ENCODE data around the gene SMIM3.

Gene SMIM3

GRCh38 chr5:150783422-150783928, 4.9 kb downstream of the SMIM3 start (continued):
- TF ChIP-seq PRDM2 (tag by site-specific recombination; IDR thresholded peaks at IDR 0.05; ENCODE audit: borderline replicate concordance) (no peak), OVOL3 (tag by site-specific recombination; IDR thresholded peaks at IDR 0.05) (peak; percentile 67; the same call in 1 of the 2 replicates), PATZ1 (tag by site-specific recombination; IDR thresholded peaks at IDR 0.05) (no peak), ZNF621 (tag by site-specific recombination; IDR thresholded peaks at IDR 0.05) (no peak), ZNF692 (tag by site-specific recombination; IDR thresholded peaks at IDR 0.05) (no peak), ZNF18 (tag by site-specific recombination; IDR thresholded peaks at IDR 0.05) (peak; percentile 79; the same call in 1 of the 2 replicates), ZNF214 (tag by site-specific recombination; IDR thresholded peaks at IDR 0.05; ENCODE audit: borderline replicate concordance) (no peak), ZNF555 (tag by site-specific recombination; conservative IDR thresholded peaks at IDR 0.05) (no peak), ZNF510 (tag by site-specific recombination; IDR thresholded peaks at IDR 0.05; ENCODE audit: insufficient replicate concordance) (no peak), ZXDB (tag by site-specific recombination; IDR thresholded peaks at IDR 0.05) (peak; percentile 67; the same call in 1 of the 2 replicates), ZNF335 (tag by site-specific recombination; conservative IDR thresholded peaks at IDR 0.05) (peak; percentile 60), ZNF341 (tag by site-specific recombination; IDR thresholded peaks at IDR 0.05; ENCODE audit: low read depth) (peak; percentile 94), ZNF501 (tag by site-specific recombination; IDR thresholded peaks at IDR 0.05) (0 out of 2 replicates have a peak, but pooled peaks have one; percentile 22), ZNF776 (tag by site-specific recombination; IDR thresholded peaks at IDR 0.05; ENCODE audit: borderline replicate concordance) (no peak), ZFHX2 (tag by site-specific recombination; conservative IDR thresholded peaks at IDR 0.05) (no peak), ZNF266 (tag by site-specific recombination; IDR thresholded peaks at IDR 0.05; ENCODE audit: low read depth) (no peak), ZBTB20 (tag by site-specific recombination; IDR thresholded peaks at IDR 0.05) (peak; percentile 55; the same call in 1 of the 2 replicates), ZBTB17 (tag by site-specific recombination; IDR thresholded peaks at IDR 0.05) (peak; percentile 56), INSM2 (tag by site-specific recombination; IDR thresholded peaks at IDR 0.05) (peak; percentile 33; the same call in 1 of the 2 replicates), KLF8 (tag by site-specific recombination; IDR thresholded peaks at IDR 0.05) (peak; percentile 73), PRDM1 (tag by site-specific recombination; IDR thresholded peaks at IDR 0.05) (0 out of 2 replicates have a peak, but pooled peaks have one; percentile 17), IKZF3 (tag by site-specific recombination; IDR thresholded peaks at IDR 0.05) (peak; percentile 90), GLIS2 (tag by site-specific recombination; IDR thresholded peaks at IDR 0.05) (no peak), ZBTB48 (tag by site-specific recombination; IDR thresholded peaks at IDR 0.05) (peak; percentile 44; the same call in 1 of the 2 replicates), ZSCAN5A (tag by site-specific recombination; IDR thresholded peaks at IDR 0.05) (no peak), ZNF366 (tag by site-specific recombination; conservative IDR thresholded peaks at IDR 0.05) (peak; percentile 64)
